ENCODE data around the gene CAST.

- TF ChIP-seq POLR2A (IDR thresholded peaks at IDR 0.05; ENCODE audit: low read length) (no peak), GATA1 (IDR thresholded peaks at IDR 0.05; ENCODE audit: low read depth, low read length) (no peak)
Measured at GRCh38 chr5:96626956-96627355, 35.2 kb upstream of the CAST start.

Data from erythroblast (primary cell).